Thoracic aorta (tissue), 2 donors: ENCODE results near the gene RABEPK. TPM values are rescaled to one million over a fixed set of nuclear protein-coding genes. Genes with fewer than 3 reads are reported as not detected.
A peak's percentile ranks its signal among the peaks of the same experiment; 100 is the strongest.
"Not testable (repeated sequence)": the region's sequence is repeated elsewhere in the genome, so short reads cannot be mapped to it uniquely, and the experiment has no call there.

Experiments
- ATAC-seq: fragments of 150-250 bp; one replicate; pipeline ENCODE4 v1.8.0; 2017; ENCODE audit warnings: low read depth; ENCODE audit not compliant: insufficient number of reproducible peaks, low FRiP score
- DNase-seq: peaks from one replicate; pipeline ENCODE4 v3.0.0-alpha.2; 2020; ENCODE audit warnings: low spot score
- H3K27ac ChIP-seq, 2 donors: fragments of 200-600 bp; sonication (generic); 1 replicate in 1 of 2; 2 replicates in 1 of 2; pipeline ENCODE4 v1.5.1; 2016; ENCODE audit warnings: mild to moderate bottlenecking in 2 of 2, moderate library complexity in 2 of 2
- H3K27me3 ChIP-seq: fragments of 200-600 bp; sonication (generic); replicated peaks from 2 replicates; pipeline ENCODE4 v1.6.0; 2016; ENCODE audit warnings: mild to moderate bottlenecking; ENCODE audit not compliant: insufficient read depth
- H3K36me3 ChIP-seq: fragments of 200-600 bp; sonication (generic); one replicate; pipeline ENCODE4 v1.5.1; 2016
- H3K4me1 ChIP-seq, 2 donors: fragments of 200-600 bp; sonication (generic); 1 replicate in 1 of 2; 2 replicates in 1 of 2; pipeline versions ENCODE4 v1.5.1 to v1.6.0; 2016; ENCODE audit warnings: low read depth in 2 of 2, mild to moderate bottlenecking in 1 of 2; ENCODE audit not compliant: control insufficient read depth in 1 of 2
- H3K4me3 ChIP-seq: fragments of 200-600 bp; sonication (generic); 2 replicates; pipeline ENCODE4 v1.5.1; 2016; ENCODE audit warnings: mild to moderate bottlenecking
- H3K9me3 ChIP-seq: fragments of 200-600 bp; sonication (generic); 2 replicates; pipeline ENCODE4 v1.5.1; 2016
- CTCF ChIP-seq: fragments of 200-600 bp; sonication (generic); IDR thresholded peaks from one replicate; pipeline ENCODE4 v1.5.1; 2019; ENCODE audit warnings: antibody characterized with exemption
- total RNA-seq, 2 donors: library from RNA; depleted of rRNA; stranded (reverse); fragments of >200 nt; gene quantifications; one replicate each; pipeline versions ENCODE4 v1.1.0 to v1.2.3, GENCODE V29; 2016

RABEPK gene
- total RNA-seq, 2 donors from 2014 or later, result 8.1 to 9.9 TPM

GRCh38 chr9:125172031-125172755 is 28.1 kb upstream of the RABEPK start:
- Histone ChIP-seq H3K9me3 (no peaks in the 10 kb centered on the region), H3K36me3 (no peaks in the 10 kb centered on the region), H3K4me1 (peaks cover 16 to 21% of the 10 kb centered on the region in 2 donors), H3K27ac (peak overlapping the region; percentile 67 to 70), H3K27me3 (no peaks in the 10 kb centered on the region), H3K4me3 (peak overlapping the region; percentile 18)
- TF ChIP-seq CTCF, result no peak
- no peak for DNase-seq
- no peak for ATAC-seq

GRCh38 chr9:125176636-125177035 is 23.7 kb upstream of the RABEPK start:
- Histone ChIP-seq H3K27ac (no peak overlapping the region), H3K4me1 (peaks cover 15 to 17% of the 10 kb centered on the region in 2 donors), H3K27me3 (no peaks in the 10 kb centered on the region), H3K4me3 (no peak overlapping the region), H3K36me3 (no peaks in the 10 kb centered on the region), H3K9me3 (no peaks in the 10 kb centered on the region)
- no peak for DNase-seq
- no peak for ATAC-seq
- no peak for TF ChIP-seq CTCF

GRCh38 chr9:125177888-125178287 is 22.5 kb upstream of the RABEPK start:
- no peak overlapping the region for H3K27ac ChIP-seq
- H3K36me3 ChIP-seq, result no peaks in the 10 kb centered on the region
- H3K9me3 ChIP-seq, result no peaks in the 10 kb centered on the region
- no peak for DNase-seq
- no peak for TF ChIP-seq CTCF
- H3K27me3 ChIP-seq, result no peaks in the 10 kb centered on the region
- H3K4me1 ChIP-seq, result peaks cover 8 to 12% of the 10 kb centered on the region in 2 donors
- no peak overlapping the region for H3K4me3 ChIP-seq
- no peak for ATAC-seq

- H3K4me3 ChIP-seq, ATAC-seq, H3K27ac ChIP-seq, H3K36me3 ChIP-seq, DNase-seq, H3K9me3 ChIP-seq, H3K27me3 ChIP-seq: not testable (repeated sequence)
- H3K4me1 ChIP-seq, result peaks cover 16 to 28% of the 10 kb centered on the region in 2 donors
Observed at GRCh38 chr9:125179776-125180175, 20.6 kb upstream of the RABEPK start.

- no peaks in the 10 kb centered on the region for H3K9me3 ChIP-seq
- no peak for TF ChIP-seq CTCF
- ATAC-seq, result no peak
- H3K36me3 ChIP-seq, result no peaks in the 10 kb centered on the region
- H3K4me1 ChIP-seq, result peaks cover 25 to 39% of the 10 kb centered on the region in 2 donors
- H3K27me3 ChIP-seq, result no peaks in the 10 kb centered on the region
- no peak for DNase-seq
- no peak overlapping the region for H3K4me3 ChIP-seq
- H3K27ac ChIP-seq, result no peak overlapping the region
Observed at GRCh38 chr9:125180876-125181275, 19.5 kb upstream of the RABEPK start.

- not testable (repeated sequence) for DNase-seq, H3K27me3 ChIP-seq, H3K36me3 ChIP-seq, H3K9me3 ChIP-seq, H3K4me3 ChIP-seq, ATAC-seq
- peak overlapping the region in 1 of 2 donors; percentile 86 for H3K27ac ChIP-seq
- H3K4me1 ChIP-seq, result peaks cover 32 to 48% of the 10 kb centered on the region in 2 donors
Observed at GRCh38 chr9:125181756-125182155, 18.6 kb upstream of the RABEPK start.
